Fibroblast of mammary gland (primary cell): Measurements from ENCODE around the gene LRMDA.

ENCODE experiments used
- DNase-seq: peaks from one replicate; pipeline ENCODE4 v3.0.0-alpha.2; 2010; ENCODE audit warnings: low read depth
- H3K4me3 ChIP-seq: 2 replicates; pipeline ENCODE4 v1.5.1; 2011; ENCODE audit warnings: low read depth, mild to moderate bottlenecking, low read length, moderate library complexity; ENCODE audit not compliant: control insufficient read depth
- TF ChIP-seq, protein P1 (sequence below): conservative IDR thresholded peaks from 2 replicates; pipeline ENCODE4 v1.5.1; 2011; ENCODE audit warnings: low read depth, low read length, inconsistent platforms; ENCODE audit not compliant: control insufficient read depth, insufficient read depth

The LRMDA gene

DNA sequence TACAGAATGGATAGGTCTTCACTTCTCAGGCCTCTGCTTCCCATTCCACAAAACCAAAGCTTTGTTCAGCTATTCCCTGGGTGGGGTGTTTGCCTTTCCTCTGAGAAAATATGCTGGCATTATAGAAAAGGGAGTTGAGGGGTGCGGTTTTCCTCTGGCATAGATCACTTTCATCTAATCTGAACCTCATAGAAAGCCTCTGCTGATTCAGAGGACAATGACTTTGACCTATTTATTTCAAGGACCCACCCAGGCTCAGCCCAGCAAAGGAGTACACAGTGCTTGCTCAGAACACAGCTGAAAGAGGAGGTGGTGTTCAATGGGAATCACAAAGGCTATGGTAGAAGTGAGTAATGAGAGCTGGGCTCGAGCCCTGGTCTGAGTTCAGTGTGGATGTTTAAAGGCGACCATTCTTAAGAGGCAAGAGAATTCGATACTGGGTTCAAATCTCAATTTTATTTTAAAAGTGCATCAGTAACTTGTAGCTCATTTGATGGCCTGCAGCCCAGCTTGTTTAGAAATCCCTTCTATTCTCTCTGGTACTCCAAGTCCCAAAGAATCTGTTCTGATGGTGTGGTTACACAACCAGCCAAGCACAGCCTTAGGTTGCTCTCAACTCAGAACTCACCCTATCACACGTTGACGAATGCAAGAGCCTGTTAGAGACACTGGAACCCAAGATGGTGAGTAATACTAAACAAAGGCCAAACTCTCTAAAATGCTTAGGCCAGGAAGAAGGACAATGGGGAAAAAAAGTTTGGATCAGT lies 1012.8 kb downstream of the LRMDA start:
- TF ChIP-seq, protein P1, sequence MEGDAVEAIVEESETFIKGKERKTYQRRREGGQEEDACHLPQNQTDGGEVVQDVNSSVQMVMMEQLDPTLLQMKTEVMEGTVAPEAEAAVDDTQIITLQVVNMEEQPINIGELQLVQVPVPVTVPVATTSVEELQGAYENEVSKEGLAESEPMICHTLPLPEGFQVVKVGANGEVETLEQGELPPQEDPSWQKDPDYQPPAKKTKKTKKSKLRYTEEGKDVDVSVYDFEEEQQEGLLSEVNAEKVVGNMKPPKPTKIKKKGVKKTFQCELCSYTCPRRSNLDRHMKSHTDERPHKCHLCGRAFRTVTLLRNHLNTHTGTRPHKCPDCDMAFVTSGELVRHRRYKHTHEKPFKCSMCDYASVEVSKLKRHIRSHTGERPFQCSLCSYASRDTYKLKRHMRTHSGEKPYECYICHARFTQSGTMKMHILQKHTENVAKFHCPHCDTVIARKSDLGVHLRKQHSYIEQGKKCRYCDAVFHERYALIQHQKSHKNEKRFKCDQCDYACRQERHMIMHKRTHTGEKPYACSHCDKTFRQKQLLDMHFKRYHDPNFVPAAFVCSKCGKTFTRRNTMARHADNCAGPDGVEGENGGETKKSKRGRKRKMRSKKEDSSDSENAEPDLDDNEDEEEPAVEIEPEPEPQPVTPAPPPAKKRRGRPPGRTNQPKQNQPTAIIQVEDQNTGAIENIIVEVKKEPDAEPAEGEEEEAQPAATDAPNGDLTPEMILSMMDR: no peak
- no peak overlapping the region for H3K4me3 ChIP-seq
- DNase-seq: peak; percentile 60

DNA sequence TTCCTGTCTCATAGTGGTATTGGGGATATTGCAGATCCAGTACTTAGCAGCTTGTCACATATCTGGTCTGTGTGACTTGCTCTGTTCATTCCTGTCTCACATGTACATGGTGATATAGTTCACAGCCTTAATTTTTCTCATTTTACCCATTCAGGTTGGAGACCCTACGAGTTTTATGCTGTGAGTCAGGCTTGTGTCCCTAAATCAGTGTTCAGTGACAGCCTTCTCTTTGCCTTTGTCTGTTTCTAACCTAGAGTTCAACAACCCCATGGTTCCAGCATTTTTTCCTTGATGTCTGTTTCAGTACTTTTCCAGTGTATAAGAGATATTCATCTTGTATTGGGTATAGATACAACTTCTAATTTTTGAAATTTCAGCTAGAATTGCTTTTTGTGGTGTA lies 1016.2 kb downstream of the LRMDA start:
- no peak for DNase-seq
- H3K4me3 ChIP-seq: no peak overlapping the region
- TF ChIP-seq, protein P1: no peak

DNA sequence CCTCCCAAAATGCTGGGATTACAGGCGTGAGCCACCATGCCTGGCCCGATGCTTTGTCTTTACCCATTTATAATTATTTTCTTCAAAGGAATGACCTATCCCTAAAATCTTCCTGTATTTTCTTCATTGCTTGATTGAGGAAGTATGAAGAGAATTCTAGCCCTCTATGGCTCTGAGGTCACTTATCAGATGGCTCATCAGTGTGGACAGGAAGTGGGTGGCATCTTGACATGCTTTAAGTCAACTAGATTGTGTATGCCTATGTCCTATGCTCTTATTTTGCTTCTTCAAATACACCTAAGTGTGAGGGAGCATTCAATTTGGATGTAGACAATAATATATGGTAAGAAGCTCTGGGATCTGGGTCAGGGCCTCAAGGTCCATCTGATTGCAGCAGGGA lies 1020.5 kb downstream of the LRMDA start:
- DNase-seq: no peak
- TF ChIP-seq, protein P1: no peak
- H3K4me3 ChIP-seq: no peak overlapping the region

DNA sequence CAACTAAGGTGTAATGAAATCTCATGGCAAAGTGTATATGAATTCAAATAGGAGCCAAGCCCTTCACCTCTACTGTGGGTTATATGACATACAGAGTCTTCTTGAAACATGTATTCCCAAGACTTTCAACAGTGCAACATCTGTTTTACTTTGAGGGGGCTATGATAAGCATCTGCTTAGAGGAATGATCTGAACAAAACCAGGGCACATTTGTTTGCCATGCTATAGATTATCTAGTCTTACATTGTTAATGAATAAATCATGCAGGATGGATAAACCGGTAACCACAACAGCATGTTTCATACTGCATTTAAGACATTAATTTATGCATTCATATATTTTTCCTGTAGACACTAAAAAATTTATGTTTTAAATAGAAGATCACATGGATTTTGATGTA lies 1021.9 kb downstream of the LRMDA start:
- TF ChIP-seq, protein P1: no peak
- no peak for DNase-seq
- H3K4me3 ChIP-seq: no peak overlapping the region

DNA sequence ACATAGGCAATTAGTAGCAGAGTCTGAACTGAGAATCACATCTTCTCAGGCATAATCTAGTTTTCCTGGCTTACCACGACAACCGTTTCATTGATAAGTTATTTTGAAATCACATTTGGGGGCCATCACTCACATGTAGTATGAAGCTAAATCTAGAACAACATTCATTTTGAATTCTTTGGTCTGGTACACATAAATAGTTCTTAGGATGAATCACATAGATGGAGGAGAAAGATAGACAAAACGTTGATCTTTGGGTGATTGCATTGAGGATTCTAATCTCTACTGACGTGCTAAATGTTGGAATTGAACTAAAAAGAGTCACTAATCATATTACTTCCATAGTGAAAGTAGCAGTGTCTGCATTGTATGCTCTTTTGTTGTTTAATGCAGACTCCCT lies 1022.6 kb downstream of the LRMDA start:
- H3K4me3 ChIP-seq: no peak overlapping the region
- no peak for DNase-seq
- TF ChIP-seq, protein P1: no peak

DNA sequence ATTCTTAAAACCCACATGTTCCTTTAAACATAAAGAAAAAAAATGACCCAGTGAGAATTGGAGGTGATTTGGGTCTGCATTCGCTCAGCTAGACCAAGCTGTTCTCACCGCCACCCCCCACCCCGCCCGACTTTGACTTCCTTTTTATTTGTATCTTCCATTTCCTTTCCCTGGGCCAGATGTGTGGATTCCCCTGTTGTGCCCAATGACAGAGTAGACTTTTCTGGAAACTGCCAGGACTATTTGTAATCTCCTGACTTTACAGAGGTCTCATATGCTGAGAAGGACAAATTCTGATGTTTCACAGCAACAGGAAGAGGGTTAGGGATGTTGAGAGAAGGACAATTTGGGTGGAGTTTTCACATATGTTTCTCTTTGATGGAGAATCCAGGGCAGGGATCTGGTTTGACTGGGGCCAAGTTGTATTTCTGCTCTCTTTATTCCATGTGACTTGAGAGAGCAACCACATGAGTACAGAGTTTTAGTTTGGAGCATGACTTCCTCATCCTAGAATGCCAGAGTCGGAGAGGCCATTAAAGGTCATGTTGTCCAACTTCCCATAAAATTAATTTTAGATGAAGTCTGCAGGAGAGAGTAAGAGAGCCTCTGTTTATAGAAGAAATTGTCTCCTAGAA lies 1023.2 kb downstream of the LRMDA start:
- TF ChIP-seq, protein P1: no peak
- DNase-seq: no peak
- no peak overlapping the region for H3K4me3 ChIP-seq

DNA sequence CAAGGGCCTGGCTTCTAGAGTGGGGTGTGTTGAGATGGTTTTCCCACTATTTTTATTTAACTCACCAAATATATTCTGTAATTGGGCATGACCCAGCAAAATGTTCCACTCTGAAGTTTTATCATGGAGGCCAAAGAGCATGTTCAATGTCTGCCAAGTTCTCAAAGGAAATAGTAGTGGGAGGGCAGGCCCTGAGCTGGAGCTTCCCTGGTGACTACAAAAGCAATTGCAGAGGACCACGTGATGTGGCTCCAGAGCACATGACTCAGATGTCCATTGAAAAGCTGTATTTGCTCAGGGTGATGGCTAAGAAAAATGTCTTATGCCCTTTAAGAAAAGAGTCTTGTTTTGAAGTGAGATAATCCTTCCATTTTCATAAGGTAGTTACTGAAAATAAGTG lies 1024.8 kb downstream of the LRMDA start:
- DNase-seq: peak; percentile 73
- TF ChIP-seq, protein P1: no peak
- H3K4me3 ChIP-seq: no peak overlapping the region
